GM12875 (cell line): ENCODE data around the gene RASSF5.

Experiments
- H3K4me3 ChIP-seq: one replicate; pipeline ENCODE4 v1.5.1; 2011; ENCODE audit warnings: low read depth, low read length, control low read depth
- CTCF ChIP-seq: IDR thresholded peaks from 2 replicates; pipeline ENCODE4 v1.5.1; 2011; ENCODE audit warnings: low read depth, mild to moderate bottlenecking, control low read depth, inconsistent platforms, low read length, moderate library complexity, borderline replicate concordance; ENCODE audit not compliant: insufficient read depth

Gene RASSF5

GRCh38 chr1:206490771-206491405, 16.4 kb upstream of the RASSF5 start:
- no peak for TF ChIP-seq CTCF
- no peak overlapping the region for H3K4me3 ChIP-seq

GRCh38 chr1:206491616-206492015, 15.7 kb upstream of the RASSF5 start:
- no peak for TF ChIP-seq CTCF
- no peak overlapping the region for H3K4me3 ChIP-seq

GRCh38 chr1:206492589-206492988, 14.7 kb upstream of the RASSF5 start:
- no peak overlapping the region for H3K4me3 ChIP-seq
- no peak for TF ChIP-seq CTCF

GRCh38 chr1:206493279-206493678, 14.1 kb upstream of the RASSF5 start:
- no peak overlapping the region for H3K4me3 ChIP-seq
- TF ChIP-seq CTCF: no peak

GRCh38 chr1:206495011-206495461, 12.3 kb upstream of the RASSF5 start:
- H3K4me3 ChIP-seq: no peak overlapping the region
- no peak for TF ChIP-seq CTCF

- TF ChIP-seq CTCF: no peak
- no peak overlapping the region for H3K4me3 ChIP-seq
Measured at GRCh38 chr1:206495493-206496046, 11.8 kb upstream of the RASSF5 start.

GRCh38 chr1:206496131-206496793, 11.1 kb upstream of the RASSF5 start:
- peak overlapping the region; percentile 15 for H3K4me3 ChIP-seq
- TF ChIP-seq CTCF: no peak
